ENCODE measurements around the gene PTPN6. TPM values are rescaled to one million over a fixed set of nuclear protein-coding genes. Genes with fewer than 3 reads are reported as not detected.

PTPN6 gene
- total RNA-seq: 0.09 and 0.79 TPM in 2 replicates

DNA sequence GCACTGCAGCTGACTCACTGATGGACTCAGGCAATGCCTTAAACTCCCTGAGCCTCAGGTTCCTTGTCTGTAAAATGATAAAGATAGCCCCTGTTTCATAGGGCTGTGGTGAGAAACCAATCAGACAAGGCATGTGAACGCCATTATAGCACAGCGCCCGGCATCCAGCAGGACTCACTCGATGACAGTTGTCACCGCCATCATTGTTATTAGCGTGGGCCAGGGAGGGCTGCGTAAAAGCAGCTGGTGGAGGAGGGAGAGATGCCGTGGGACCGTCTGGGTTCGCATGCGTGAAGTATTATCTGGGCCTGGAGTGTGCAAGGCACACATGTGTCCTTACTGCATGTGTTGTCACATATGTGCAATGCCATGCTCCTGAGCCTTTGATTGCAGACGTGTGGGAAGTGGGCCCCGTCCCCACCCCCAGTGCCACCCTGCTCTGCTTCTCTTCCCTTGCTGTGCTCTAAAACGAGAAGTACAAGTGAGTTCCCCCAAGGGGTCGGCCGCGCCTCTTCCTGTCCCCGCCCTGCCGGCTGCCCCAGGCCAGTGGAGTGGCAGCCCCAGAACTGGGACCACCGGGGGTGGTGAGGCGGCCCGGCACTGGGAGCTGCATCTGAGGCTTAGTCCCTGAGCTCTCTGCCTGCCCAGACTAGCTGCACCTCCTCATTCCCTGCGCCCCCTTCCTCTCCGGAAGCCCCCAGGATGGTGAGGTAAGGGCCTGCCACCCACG, at the start of gene PTPN6:
PTPN6 (plus strand) TSS at position 546 of the 730 bp plus-strand sequence; CDS start at position 703, 157 bp downstream.

DNA sequence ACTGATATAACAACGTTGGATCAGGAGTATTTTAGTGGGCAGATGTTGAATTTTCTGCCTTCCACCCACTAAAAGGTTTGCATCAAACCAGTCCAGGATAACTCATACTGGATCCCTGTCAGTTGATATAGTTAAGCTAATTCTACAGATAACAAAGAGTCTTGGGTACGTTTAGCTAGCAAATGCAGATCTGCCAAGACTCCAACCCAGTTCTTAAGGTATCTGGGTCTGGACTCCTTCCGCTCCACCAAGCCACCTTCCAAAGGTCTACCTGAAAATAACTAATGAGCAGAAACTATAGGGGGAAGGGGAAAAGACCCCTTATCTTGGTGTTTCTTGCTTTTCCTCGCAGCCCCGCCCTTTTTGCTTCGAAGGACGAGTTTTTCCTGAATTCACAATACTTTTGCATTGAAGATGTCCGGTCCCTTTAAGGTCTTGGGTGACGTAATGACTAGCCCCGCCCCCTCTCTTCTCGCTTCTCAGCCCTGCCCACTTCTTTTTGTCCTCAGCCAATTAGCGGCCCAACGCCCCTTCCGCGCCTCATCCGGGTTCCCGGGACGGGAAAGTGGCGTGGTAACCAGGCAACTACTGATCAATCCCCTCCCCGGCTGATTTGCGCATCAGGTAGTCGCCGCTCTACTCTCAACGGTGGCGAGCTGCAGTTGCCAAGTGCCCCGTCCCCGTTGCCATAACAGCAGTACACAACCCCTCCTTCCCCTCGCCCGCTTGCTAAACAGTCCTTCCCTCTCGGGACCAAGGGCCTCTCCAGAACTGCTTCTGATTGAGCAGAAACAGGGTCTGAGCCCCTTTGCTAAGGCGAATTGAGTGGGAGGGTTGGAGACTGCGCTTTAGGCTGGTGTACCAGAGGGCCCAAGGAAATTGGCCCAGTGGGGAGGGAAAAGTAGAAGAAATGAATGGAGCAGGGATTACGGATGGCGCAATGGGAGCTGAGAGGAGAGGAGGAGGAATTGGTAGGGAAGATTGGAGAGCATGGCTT, 46.6 kb upstream of the PTPN6 start, which contains the start of gene LRRC23:
LRRC23 (plus strand) TSS at position 543 of the 997 bp plus-strand sequence. CDS start 812 bp downstream, outside the sequence.

DNA sequence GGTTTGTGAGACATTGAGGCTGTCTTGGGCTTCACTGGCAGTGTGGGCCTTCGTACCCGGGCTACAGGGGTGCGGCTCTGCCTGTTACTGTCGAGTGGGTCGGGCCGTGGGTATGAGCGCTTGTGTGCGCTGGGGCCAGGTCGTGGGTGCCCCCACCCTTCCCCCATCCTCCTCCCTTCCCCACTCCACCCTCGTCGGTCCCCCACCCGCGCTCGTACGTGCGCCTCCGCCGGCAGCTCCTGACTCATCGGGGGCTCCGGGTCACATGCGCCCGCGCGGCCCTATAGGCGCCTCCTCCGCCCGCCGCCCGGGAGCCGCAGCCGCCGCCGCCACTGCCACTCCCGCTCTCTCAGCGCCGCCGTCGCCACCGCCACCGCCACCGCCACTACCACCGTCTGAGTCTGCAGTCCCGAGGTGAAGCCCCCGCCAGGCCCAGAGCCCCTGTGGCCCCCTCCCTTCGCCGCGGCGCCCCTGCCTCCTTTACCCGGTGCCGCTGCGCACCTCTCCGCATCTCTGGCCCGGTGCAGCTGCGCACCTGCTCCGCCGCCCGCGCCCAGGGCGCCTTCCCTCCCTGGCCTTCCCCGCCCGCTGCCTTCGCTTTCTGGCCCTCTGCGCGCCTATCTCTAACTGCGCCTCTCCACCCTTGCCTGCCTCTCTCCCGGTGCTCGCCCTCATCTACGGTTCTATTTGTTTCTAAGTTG, 36.8 kb upstream of the PTPN6 start, which contains the start of gene ENO2:
ENO2 (plus strand) TSS at position 335 of the 701 bp plus-strand sequence. CDS start 1,253 bp downstream, outside the sequence.

DNA sequence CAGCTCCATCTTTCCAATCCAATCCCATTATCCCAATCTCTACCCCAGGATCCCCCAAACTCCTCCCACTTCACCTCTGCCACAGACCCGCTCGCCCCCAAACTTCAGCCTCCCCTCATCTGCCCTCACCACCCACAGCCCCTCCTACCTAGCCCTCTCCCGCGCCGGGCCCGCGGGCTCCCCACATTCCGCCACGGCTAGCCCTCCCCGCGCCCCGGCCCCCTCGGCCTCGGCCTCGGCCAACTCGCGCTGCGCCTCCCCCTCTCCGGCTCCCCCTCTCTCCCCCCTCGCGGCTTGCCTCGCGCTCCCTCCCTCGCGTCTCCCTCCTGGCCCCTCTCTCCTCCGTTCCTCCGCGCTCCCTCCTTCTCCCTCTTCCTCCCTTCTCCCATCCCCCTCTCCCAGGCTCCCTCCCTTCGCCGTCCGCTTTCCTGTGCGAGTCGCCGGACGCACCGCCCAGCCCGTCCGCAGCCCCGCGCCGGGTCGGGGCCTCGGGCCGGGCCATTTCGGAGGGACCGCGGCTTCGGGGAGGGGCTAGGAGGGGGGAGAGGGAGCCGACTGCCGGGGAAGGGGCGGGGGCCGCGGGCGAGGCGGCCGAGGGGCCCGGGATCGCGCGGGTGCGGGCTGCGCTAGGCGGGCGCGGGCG, 23.7 kb upstream of the PTPN6 start, which contains the start of gene ATN1:
ATN1 (plus strand) TSS at position 581 of the 643 bp plus-strand sequence. CDS start 6,043 bp downstream, outside the sequence.

DNA sequence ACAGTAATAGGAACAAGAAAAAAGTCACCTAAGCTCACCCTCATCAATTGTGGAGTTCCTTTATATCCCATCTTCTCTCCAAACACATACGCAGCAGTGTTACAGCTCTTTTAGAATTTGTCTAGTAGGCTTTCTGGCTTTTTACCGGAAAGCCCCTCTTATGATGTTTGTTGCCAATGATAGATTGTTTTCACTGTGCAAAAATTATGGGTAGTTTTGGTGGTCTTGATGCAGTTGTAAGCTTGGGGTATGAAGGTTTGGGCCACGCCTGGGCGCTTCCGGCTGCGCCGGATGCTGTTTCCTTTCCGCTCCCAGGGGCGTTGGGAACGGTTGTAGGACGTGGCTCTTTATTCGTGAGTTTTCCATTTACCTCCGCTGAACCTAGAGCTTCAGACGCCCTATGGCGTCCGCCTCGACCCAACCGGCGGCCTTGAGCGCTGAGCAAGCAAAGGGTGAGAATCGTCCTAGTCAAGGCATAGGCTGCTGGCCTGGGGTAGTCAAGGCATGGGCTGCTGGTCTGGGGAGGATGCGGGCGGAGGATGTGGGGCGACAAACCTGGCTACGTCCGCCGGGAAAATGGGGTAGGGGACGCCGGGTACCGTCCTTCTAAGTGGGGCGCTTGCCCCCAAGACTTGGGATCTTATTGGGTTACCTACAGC, 7.3 kb upstream of the PTPN6 start, which contains the start of the genes C12orf57 and RNU7-1:
C12orf57 (plus strand) TSS at position 301 of the 659 bp plus-strand sequence; CDS start at position 401, 100 bp downstream.
RNU7-1 (plus strand) TSS at position 95 of the 659 bp plus-strand sequence.

Other genes starting within 250 kb of the PTPN6 start
- 98.5 and 128 TPM in 2 replicates for gene COPS7A, start 227.3 kb upstream of the PTPN6 start, total RNA-seq
- gene MLF2, start 198.2 kb upstream of the PTPN6 start, total RNA-seq: 95.8 and 115 TPM in 2 replicates
- gene PTMS, start 185.0 kb upstream of the PTPN6 start, total RNA-seq: 59.3 and 88.7 TPM in 2 replicates
- 0.09 and 0.32 TPM in 2 replicates for gene LAG3, start 178.8 kb upstream of the PTPN6 start, total RNA-seq
- 0.16 and 0.17 TPM in 2 replicates for gene CD4, start 161.8 kb upstream of the PTPN6 start, total RNA-seq
- 5.1 and 5.8 TPM in 2 replicates for gene GPR162, start 129.5 kb upstream of the PTPN6 start, total RNA-seq
- 72.0 and 114 TPM in 2 replicates for gene P3H3, start 122.9 kb upstream of the PTPN6 start, total RNA-seq
- 1.3 and 2.0 TPM in 2 replicates for gene GNB3, start 110.4 kb upstream of the PTPN6 start, total RNA-seq
- gene CDCA3, start 100.1 kb upstream of the PTPN6 start, total RNA-seq: 1.2 and 3.0 TPM in 2 replicates
- gene USP5, start 99.2 kb upstream of the PTPN6 start, total RNA-seq: 77.2 and 79.0 TPM in 2 replicates
- gene TPI1, start 83.8 kb upstream of the PTPN6 start, total RNA-seq: 512 and 968 TPM in 2 replicates
- 10.1 and 13.6 TPM in 2 replicates for gene SPSB2, start 78.1 kb upstream of the PTPN6 start, total RNA-seq
- 11.3 and 15.9 TPM in 2 replicates for gene LRRC23, start 46.5 kb upstream of the PTPN6 start, total RNA-seq
- 18.4 and 19.9 TPM in 2 replicates for gene ENO2, start 36.8 kb upstream of the PTPN6 start, total RNA-seq
- gene ATN1, start 23.4 kb upstream of the PTPN6 start, total RNA-seq: 8.2 and 11.0 TPM in 2 replicates
- gene RNU7-1, start 7.5 kb upstream of the PTPN6 start, total RNA-seq: not detected in 2 replicates
- gene C12orf57, start 7.3 kb upstream of the PTPN6 start, total RNA-seq: 137 and 179 TPM in 2 replicates
- 101 and 123 TPM in 2 replicates for gene PHB2, start 19.3 kb downstream of the PTPN6 start, total RNA-seq
- gene EMG1, start 19.6 kb downstream of the PTPN6 start, total RNA-seq: 21.1 and 25.8 TPM in 2 replicates
- gene LPCAT3, start 67.1 kb downstream of the PTPN6 start, total RNA-seq: 10.2 and 12.8 TPM in 2 replicates
- 378 and 815 TPM in 2 replicates for gene C1S, start 109.4 kb downstream of the PTPN6 start, total RNA-seq
- 133 and 637 TPM in 2 replicates for gene C1R, start 141.1 kb downstream of the PTPN6 start, total RNA-seq
- 40.6 and 44.0 TPM in 2 replicates for gene C1RL, start 157.9 kb downstream of the PTPN6 start, total RNA-seq
- 0.09 TPM in 1 of 2 replicates, not detected in the other for gene RBP5, start 177.5 kb downstream of the PTPN6 start, total RNA-seq
- 16.2 and 17.8 TPM in 2 replicates for gene CLSTN3, start 179.0 kb downstream of the PTPN6 start, total RNA-seq
- gene PEX5, start 238.3 kb downstream of the PTPN6 start, total RNA-seq: 24.9 and 34.3 TPM in 2 replicates

Measured in bronchial smooth muscle cell (primary cell).